Stimulated activated CD8-positive, alpha-beta memory T cell treated with anti-CD3 and anti-CD28 coated beads, Interleukin-15, amount 100 ng/mL, for 48 hours (primary cell): Measurements from ENCODE around the gene TXNL4B.
A peak's percentile ranks its signal among the peaks of the same experiment; 100 is the strongest.
"Not testable (repeated sequence)": the region's sequence is repeated elsewhere in the genome, so short reads cannot be mapped to it uniquely, and the experiment has no call there.

Experiments used
- DNase-seq, 2 donors: peaks; one replicate each; pipeline ENCODE4 v3.0.0-alpha.2; 2020; ENCODE audit warnings: low read depth in 2 of 2

The TXNL4B gene

DNA sequence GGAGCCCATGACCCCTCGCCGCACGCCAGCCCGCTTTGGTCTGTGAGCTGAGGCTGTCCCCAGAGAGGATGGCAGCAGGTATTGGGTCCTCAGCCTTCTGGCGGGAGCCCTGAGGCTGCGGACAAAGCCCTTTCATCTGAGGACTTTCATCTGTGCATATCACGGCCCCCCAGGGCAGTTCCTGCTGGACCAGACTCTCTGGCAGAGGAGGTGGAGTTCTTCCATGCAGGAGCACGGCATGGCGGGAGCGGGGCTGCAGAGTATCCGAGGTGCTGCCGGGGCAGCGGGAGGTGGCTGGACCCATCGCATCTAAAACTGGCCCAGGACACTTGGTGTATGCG lies 19.0 kb upstream of the TXNL4B start:
- no peak for DNase-seq

DNA sequence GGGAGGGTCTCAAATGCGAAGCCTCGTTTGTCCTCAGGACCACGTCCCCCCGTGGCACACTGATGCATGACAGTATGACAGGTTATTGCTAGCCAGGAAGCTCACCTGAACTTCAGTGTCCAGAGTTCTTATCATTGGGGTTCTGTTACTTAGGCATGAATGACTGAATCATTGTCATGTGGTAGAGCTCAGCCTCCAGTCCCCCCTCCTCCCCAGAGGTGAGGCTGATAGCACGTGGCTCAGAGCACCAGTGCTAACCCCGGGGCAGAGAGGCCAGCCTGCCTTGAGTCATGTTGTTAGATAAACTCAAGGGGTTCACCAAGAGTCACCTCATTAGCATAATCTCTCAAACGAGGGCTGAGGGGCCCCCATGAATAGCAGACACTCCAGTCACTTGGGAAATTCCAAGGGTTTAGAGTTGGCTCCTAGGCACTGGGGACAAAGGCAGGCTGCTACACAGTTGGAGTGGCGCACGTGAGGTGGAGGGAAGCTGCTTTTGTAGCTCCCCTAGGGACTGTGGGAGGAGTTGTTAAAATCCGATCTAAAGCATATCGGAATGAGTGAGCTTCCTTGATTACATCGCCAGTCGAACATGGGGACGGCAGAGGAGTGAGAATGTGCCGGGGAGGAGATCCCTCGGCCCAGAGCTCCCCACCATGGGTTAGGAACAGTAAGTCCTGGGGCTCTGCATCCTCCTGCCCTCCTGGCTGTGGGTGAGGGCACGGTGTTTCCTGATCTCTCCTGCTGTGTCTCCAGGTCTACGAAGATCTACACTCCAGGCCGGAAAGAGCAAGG lies 18.4 kb upstream of the TXNL4B start:
- DNase-seq, result no peak

DNA sequence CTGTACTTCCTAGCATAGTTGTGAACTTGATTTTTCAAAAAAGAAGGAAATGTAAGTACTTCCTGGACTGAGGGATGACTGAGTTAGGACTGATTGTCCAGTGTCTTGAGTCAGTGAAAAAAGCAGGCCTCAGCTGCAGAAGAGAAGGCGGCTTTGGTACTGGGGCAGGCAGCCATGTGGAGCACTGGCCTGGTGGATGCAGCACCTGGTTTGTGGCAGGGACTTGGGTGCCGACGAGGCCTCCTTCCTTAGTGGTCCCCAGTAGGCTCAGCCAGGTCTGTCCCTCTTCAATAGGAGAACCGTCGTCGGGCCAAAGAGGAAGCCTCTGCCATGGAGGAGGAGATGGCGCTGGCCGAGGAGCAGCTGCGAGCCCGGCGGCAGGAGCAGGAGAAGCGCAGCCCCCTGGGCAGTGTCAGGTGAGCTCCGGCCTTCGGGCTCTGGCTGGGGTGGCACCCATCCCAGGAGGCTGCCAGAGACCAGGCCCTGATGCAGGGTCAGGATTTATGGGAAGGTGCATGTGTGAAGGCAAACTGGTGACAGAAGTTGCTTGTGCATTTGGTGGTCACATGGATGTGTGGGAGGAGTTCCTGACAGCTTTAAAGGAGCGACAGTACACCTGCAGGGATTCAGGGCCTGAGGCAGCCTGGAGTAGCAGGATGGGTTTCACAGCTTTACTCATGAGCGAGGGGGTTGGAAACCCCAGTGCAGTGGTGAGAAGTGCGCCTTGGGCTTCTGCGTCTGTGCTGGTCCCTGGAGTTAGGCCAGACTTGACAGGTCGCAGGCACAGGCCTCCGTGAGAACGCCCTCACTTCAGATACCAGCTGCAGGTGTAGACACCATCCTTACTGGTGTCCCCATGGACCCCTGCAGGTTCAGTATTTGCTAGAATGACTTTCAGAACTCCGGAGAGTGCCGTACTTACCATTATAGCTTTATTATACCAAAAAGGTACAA lies 17.5 kb upstream of the TXNL4B start:
- no peak for DNase-seq

DNA sequence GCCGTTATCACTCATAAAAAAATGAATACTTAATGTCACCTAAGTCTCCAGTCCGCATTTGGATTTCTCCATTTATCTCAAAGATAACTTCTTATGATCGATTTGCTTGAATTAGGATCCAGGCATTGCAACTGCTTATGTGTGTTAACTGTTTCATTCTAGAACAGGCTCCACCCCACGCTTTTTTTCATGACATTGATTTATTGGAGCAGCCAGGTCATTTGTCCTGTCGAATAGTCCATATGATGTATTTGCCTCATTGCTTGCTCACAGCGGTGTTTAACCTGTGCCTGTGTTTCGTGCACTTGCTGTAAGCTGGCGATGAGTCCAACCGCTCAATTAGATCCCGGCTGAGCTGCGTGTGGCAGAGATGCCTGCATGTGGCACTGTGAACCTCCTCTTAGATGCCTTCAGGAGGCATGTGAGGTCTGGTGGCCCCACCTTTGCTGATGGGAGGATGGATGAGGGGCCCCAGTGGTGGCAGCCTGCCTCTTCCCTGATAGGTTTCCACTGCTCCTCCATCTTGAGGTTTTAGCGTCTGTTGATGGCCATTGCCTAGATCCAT lies 16.6 kb upstream of the TXNL4B start:
- no peak for DNase-seq

DNA sequence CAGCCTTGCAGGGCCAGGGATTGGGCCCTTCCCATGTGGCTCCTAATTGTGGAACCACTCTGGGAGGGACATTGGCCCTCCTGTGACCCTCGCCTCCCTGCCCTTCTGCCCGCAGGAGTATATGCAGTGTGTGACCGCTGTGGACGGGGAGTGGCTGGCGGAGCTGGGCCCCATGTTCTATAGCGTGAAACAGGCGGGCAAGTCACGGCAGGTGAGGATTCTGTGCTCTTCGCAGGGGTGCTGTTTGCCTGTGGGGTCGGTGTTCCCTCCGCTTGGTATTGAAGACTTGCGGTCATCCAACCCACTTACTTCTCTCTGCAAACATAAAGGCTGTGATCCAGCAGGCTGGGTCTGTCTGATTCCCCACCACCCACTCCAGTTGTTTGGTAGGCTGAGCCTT lies 15.9 kb upstream of the TXNL4B start:
- no peak for DNase-seq

DNA sequence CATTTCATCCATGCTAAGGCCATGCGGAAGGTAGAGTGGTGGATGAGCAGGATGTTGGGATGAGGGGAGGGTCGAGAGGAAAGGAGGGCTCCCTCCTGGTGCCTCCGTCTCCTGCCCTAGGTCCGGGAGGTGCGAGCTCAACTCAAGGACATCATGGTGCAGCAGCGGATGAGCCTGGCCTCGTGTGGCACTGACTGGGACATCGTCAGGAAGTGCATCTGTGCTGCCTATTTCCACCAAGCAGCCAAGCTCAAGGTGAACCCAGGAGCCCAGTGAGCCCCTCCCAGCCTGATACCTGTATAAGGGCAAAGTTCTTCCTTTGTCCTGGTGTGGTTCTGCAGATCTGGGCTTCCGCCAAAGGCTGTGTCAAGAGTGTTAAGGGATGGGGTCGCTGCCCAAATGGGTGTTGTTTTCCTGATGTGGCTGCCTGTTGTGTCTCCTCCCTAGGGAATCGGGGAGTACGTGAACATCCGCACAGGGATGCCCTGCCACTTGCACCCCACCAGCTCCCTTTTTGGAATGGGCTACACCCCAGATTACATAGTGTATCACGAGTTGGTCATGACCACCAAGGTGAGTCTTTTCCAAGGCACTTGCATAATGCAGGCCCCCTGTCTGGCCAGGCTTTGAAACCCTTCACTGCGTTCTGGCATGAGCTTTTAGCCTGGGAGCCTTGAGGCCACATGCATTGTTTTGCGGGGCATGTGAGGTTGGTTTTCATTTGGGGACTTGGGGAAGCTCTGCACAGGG lies 15.1 kb upstream of the TXNL4B start:
- DNase-seq, result no peak

DNA sequence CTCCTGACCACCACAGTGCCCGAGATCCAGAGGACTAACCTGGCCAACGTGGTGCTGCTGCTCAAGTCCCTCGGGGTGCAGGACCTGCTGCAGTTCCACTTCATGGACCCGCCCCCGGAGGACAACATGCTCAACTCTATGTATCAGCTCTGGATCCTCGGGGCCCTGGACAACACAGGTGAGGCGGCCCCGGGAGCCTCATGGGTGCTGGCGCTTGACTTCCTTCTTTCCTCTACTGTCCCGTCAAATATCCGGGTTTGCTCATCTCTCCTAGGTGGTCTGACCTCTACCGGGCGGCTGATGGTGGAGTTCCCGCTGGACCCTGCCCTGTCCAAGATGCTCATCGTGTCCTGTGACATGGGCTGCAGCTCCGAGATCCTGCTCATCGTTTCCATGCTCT lies 14.0 kb upstream of the TXNL4B start:
- no peak for DNase-seq

DNA sequence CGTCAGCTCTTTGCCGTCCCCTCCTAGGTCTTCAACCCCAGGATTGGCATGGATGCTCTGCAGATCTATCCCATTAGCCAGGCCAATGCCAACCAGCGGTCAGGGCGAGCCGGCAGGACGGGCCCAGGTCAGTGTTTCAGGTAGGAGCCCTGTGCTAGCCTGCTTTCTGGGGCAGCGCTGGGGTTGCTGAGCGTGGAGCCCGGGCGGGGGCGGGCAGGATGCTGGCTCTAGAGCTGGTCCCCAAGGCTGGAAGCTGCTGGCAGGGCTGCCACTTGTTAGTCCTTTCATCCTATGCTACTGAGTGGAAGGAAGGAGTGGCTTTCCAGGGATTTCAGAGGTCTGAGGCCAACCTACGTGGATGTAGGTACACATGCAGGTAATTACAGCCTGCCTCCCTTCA lies 12.6 kb upstream of the TXNL4B start:
- no peak for DNase-seq

DNA sequence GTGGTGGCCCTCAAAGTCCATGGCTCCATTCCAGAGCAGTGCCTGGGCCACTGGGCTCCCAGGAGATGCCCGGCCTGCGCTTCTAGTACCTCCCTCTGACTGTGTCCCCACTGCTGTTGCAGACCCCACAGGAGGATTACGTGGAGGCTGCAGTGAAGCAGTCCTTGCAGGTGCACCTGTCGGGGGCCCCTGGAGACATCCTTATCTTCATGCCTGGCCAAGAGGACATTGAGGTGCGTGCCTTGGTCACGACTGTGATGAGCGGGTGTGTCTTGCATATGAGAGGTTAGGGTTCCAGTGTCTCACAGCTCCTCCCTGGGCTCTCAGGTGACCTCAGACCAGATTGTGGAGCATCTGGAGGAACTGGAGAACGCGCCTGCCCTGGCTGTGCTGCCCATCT lies 11.5 kb upstream of the TXNL4B start:
- DNase-seq, result no peak

DNA sequence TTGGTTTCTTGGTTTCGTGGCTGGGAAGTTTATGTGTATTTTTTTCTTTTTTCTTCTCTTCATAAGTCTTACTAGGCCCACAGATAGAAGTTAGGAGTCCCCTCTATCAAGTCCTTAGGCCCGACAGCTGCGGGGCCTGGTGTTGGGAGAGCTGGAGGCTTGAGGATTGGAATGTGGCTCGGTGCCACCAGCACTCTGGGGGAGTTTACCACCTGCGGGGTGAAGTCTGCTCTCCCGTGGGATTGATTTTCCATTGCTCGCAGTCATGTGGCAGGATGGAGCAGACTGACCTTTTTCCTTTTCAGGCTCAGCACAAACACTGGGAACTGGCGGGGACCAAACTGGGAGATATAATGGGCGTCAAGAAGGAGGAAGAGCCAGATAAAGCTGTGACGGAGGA lies 7.8 kb upstream of the TXNL4B start:
- no peak for DNase-seq

DNA sequence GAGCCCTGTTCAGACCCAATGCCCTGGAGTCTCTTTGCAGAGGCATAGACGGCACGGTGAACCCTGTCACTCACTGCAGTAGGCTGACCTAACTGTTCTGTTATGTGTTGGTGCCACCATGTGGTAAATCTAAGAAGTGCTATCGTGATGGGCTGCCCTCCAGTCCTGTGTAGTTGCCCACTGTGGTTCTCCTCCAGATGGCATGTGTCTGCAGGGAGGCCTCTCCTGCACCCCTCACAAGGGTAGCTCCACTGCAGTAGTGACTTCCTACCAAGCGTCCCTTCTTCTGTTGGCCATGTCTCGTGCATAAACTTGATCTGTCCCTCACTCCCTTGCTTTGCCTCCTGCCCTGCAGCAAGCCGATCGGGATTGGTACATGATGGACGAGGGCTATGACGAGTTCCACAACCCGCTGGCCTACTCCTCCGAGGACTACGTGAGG lies 6.0 kb upstream of the TXNL4B start:
- DNase-seq, result peak; percentile 4 to 16

DNA sequence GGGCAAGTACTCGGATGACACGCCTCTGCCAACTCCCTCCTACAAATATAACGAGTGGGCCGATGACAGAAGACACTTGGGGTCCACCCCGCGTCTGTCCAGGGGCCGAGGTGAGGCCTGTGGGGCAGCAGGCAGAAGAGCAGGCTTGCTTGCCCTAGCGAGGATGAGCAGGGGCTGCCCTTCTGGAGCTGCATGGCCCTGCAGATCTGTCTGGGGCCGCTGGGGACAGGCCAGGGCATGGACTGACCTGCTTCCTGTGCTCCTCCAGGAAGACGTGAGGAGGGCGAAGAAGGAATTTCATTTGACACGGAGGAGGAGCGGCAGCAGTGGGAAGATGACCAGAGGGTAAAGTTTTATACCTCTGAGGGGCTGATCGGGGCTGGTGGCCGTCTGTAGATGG lies 5.5 kb upstream of the TXNL4B start:
- no peak for DNase-seq

DNA sequence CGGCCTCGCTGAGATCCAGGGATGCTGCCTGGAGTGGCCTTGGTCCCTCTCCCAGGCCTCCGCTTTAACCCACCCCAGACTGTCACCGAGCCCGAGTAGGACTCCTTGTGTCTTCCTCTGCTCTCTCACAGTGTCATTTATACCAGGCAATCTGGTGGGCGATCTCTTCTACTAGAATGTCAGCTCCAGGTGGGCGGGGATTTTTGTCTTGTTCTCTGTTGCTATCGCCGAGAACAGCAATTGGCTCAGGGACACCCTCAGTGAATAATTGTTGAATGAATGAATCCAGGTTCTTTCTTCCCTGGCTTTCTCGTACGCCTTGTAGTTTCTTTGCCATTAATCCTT lies 818 bp upstream of the TXNL4B start:
- peak; percentile 22 to 23 for DNase-seq

DNA sequence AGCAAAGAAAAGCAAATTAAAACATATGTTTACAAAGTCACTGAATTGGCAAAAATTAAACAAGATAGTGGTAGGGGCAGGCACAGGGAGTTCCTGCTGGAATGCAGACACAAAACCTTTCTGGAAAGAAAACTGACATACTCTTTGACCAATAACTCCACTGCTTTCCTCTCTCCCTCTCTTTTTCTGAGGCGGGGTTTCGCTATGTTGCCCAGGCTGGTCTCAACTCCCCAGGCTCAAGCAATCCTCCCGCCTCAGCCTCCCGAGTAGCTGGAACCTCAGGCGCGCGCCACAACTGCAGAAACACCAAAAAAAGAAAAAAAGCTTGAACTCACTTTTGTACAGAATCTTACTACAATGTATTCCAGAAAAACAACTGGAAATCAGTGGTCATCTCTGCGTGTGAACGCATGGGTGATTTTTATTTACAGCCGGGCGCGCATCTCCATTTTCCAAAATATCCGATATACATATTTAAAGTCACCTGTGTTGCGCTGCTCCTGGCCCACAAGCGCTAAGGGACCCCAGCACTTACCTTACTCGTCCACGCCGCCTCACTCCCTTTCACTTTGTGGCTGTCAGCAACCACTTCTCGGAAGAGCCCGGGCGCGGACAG lies 480 bp downstream of the TXNL4B start:
- DNase-seq, result no peak

DNA sequence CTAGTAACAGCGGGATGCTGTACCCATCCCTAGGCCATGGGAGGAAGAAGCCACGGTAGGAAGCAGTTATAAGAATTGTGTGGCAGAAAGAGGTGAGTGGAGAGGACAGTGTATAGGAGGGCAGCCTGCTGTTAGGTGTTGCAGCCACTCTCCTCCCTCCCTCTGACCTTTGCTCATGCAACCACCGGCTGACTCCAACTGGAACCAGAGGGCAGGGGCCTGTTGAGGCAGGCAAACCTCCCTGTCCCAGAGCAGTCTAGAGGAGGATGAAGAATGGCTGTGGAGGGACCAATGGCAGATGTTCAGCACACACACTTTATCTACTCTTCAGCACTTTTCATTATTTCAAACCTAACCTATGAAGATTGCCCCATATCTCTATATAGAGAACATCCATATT lies 2.2 kb downstream of the TXNL4B start:
- no peak for DNase-seq

DNA sequence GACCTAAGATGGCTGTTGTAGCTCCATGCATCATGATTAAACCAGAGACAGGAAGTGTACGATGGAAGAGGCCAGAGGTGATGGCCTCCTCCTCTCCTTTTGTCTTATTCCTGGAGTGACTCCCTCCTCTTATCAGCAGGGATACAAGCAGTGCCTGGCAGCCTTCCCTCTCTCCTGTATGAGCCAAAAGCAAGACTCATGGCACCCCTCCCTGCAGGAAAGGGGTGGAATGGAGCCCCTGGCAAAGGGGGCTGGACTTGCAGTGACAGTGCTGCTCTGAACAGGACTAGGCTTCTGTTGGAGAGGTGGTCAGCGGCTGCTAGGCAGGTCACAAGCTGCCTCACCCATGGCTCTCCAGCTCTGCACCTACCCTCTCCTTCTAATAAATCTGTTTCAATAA lies 8.4 kb downstream of the TXNL4B start:
- DNase-seq, result no peak

DNA sequence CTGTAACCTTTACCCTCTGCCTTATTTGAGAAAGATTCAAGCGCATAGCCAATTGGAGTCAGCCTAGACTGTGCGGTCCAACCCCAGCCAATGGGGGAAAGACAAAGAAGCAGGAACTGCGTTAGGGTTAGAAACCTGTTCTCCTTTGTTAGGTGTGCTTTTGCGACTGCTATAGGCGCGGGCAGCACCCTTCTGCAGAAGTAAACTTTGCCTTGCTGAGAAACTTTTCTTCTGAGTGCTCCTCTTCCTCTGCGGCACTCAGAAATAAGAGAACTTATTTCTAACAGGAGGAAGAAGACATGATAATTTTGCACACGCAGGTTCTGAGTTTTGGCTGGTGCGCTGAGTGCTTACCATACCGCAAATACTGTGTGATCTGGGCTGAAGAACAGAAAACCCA lies 9.0 kb downstream of the TXNL4B start:
- no peak for DNase-seq

DNA sequence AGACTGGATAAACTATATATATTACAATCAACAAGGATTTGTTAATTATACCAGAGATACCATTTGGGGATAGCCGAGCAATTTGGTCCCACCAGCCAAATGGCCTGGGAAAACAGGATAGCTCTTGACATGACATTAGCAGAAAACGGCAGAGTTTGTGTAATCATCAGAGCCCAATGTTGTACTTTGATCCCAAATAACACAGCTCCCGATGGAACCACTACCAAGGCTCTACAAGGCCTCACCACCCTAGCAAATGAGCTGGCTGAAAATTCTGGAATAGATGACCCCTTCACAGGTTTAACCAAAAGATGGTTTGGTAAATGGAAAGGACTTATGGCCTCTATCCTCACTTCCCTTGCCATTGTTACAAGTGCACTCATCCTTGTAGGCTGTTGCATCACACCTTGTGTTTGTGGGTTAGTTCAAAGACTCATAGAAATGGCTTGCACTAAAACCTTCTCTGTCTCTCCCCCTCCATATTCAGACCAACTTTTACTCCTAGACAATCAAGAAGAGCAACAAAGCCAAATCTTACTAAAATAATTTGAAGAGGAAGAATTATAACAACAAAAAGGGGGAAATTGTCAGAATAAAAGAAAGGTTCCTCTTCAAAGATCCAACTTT lies 9.5 kb downstream of the TXNL4B start:
- DNase-seq, result no peak

DNA sequence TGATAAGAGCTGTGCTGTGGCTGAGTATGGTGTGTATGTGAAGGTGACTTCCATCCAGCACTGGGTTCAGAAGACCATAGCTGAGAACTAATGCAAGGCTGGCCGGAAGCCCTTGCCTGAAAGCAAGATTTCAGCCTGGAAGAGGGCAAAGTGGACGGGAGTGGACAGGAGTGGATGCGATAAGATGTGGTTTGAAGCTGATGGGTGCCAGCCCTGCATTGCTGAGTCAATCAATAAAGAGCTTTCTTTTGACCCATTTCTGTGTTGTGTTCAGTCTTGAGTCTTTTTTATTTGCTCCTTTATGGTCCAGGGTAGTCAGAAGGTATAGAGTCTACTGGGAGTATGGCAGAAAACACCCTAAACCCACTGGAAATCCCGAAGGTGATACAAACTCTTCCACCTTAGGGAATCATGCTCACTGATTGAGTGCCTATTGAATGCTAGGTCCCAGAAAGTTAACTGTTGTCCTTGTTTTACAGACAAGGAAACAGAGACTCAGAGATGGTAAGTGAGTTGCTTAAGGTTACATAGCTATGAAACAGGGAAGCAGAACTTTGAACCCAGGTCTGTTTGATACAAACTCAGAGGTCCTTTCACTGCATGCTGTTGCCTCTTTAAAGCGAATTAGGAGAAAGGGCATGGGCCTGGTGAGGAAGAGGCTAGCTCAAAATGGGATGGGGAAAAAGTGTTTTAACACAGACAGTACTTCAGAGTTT lies 16.3 kb downstream of the TXNL4B start:
- not testable (repeated sequence) for DNase-seq

DNA sequence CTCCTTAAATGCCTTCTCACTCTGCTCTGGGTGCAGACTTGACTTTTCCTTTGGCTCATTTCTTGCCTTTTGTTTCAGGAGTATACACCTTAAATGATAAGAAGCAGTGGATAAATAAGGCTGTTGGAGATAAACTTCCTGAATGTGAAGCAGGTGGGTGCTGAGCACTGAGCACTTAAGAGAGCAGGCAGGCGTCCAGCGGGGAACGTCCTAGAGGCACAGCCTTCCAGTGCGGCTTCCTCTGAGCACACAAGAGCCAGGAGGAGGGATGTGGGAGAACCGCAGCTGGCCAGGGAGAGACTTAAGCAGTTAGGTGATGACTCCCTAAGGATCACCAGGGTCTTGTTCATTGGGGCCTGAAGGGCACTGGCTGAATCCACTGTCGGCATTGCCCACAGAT lies 18.4 kb downstream of the TXNL4B start:
- not testable (repeated sequence) for DNase-seq
